Type B pancreatic cell (in vitro differentiated cells): ENCODE data around the gene FLNB. TPM values are rescaled to one million over a fixed set of nuclear protein-coding genes. Genes with fewer than 3 reads are reported as not detected.
A peak's percentile ranks its signal among the peaks of the same experiment; 100 is the strongest.

Experiments used
- DNase-seq: peaks from one replicate; pipeline ENCODE4 v3.0.0; 2021; ENCODE audit warnings: mixed read lengths; ENCODE audit not compliant: unreplicated experiment; ENCODE audit errors: extremely low spot score
- H3K27ac Mint-ChIP-seq: 2 replicates; pipeline ENCODE4 v1.8.0; 2021; ENCODE audit warnings: mild to moderate bottlenecking, mixed read lengths
- H3K27me3 Mint-ChIP-seq: 2 replicates; pipeline ENCODE4 v1.8.0; 2021; ENCODE audit warnings: mixed read lengths
- H3K36me3 Mint-ChIP-seq: 2 replicates; pipeline ENCODE4 v1.8.0; 2021; ENCODE audit warnings: mixed read lengths
- H3K4me1 Mint-ChIP-seq: one replicate; pipeline ENCODE4 v1.8.0; 2021; ENCODE audit warnings: mixed read lengths; ENCODE audit not compliant: unreplicated experiment
- H3K4me3 Mint-ChIP-seq: 2 replicates; pipeline ENCODE4 v1.8.0; 2021; ENCODE audit warnings: mild to moderate bottlenecking, mixed read lengths
- H3K9me3 Mint-ChIP-seq: 2 replicates; pipeline ENCODE4 v1.8.0; 2021; ENCODE audit warnings: mixed read lengths
- CTCF ChIP-seq: fragments of 200-600 bp; sonication (generic); conservative IDR thresholded peaks from 2 replicates; pipeline ENCODE4 v1.5.0; 2021; ENCODE audit warnings: antibody characterized with exemption, mild to moderate bottlenecking
- total RNA-seq: library from RNA; stranded (reverse); gene quantifications from 2 replicates; pipeline ENCODE4 v1.2.1, GENCODE V29; 2021; ENCODE audit warnings: low replicate concordance

FLNB gene
- total RNA-seq, 1 donor from 2014 or later: 204 TPM

- Mint-ChIP-seq H3K27me3 (no peaks in the 10 kb centered on the region), H3K4me1 (peaks cover under 1% of the 10 kb centered on the region), H3K9me3 (no peaks in the 10 kb centered on the region), H3K27ac (peak overlapping the region; percentile 85), H3K4me3 (peak overlapping the region; percentile 39), H3K36me3 (peaks cover 59% of the 10 kb centered on the region)
- no peak for DNase-seq
- TF ChIP-seq CTCF: no peak
Measured at GRCh38 chr3:58111513-58112184, 103.4 kb downstream of the FLNB start.

- TF ChIP-seq CTCF: no peak
- peaks cover 58% of the 10 kb centered on the region for H3K36me3 Mint-ChIP-seq
- DNase-seq: no peak
- no peaks in the 10 kb centered on the region for H3K9me3 Mint-ChIP-seq
- no peaks in the 10 kb centered on the region for H3K27me3 Mint-ChIP-seq
- peak overlapping the region; percentile 39 for H3K4me3 Mint-ChIP-seq
- peak overlapping the region; percentile 85 for H3K27ac Mint-ChIP-seq
- H3K4me1 Mint-ChIP-seq: peaks cover 6% of the 10 kb centered on the region
Measured at GRCh38 chr3:58112185-58112535, 103.9 kb downstream of the FLNB start.

- no peak overlapping the region for H3K27ac Mint-ChIP-seq
- H3K4me3 Mint-ChIP-seq: no peak overlapping the region
- no peaks in the 10 kb centered on the region for H3K27me3 Mint-ChIP-seq
- peaks cover 13% of the 10 kb centered on the region for H3K4me1 Mint-ChIP-seq
- TF ChIP-seq CTCF: no peak
- no peaks in the 10 kb centered on the region for H3K9me3 Mint-ChIP-seq
- H3K36me3 Mint-ChIP-seq: peaks cover 53% of the 10 kb centered on the region
- DNase-seq: no peak
Measured at GRCh38 chr3:58115175-58115574, 107.0 kb downstream of the FLNB start.

- Mint-ChIP-seq H3K4me1 (peaks cover 13% of the 10 kb centered on the region), H3K27ac (peak overlapping the region; percentile 7)
Measured at GRCh38 chr3:58116161-58116955, 108.1 kb downstream of the FLNB start.

GRCh38 chr3:58116985-58117384 lies 108.8 kb downstream of the FLNB start:
- Mint-ChIP-seq H3K36me3 (peaks cover 51% of the 10 kb centered on the region), H3K4me3 (no peak overlapping the region), H3K9me3 (no peaks in the 10 kb centered on the region), H3K27me3 (no peaks in the 10 kb centered on the region), H3K4me1 (peaks cover 13% of the 10 kb centered on the region), H3K27ac (peak overlapping the region; percentile 7)
- DNase-seq: no peak
- no peak for TF ChIP-seq CTCF

More at GRCh38 chr3:58116161-58116955, 108.1 kb downstream of the FLNB start:
- H3K9me3 Mint-ChIP-seq: no peaks in the 10 kb centered on the region
- H3K27me3 Mint-ChIP-seq: no peaks in the 10 kb centered on the region
- H3K36me3 Mint-ChIP-seq: peaks cover 53% of the 10 kb centered on the region
- DNase-seq: no peak
- H3K4me3 Mint-ChIP-seq: no peak overlapping the region
- TF ChIP-seq CTCF: no peak
